NCI-H524 treated with DMSO at 0.1 percent for 48 hours (cell line): ENCODE measurements around the gene M6PR.
A peak's percentile ranks its signal among the peaks of the same experiment; 100 is the strongest.
"Not testable (repeated sequence)": the region's sequence is repeated elsewhere in the genome, so short reads cannot be mapped to it uniquely, and the experiment has no call there.

Source experiments
- DNase-seq: peaks from one replicate; lab custom pipeline; 2025; lab: John Stamatoyannopoulos, UW

M6PR gene

DNA sequence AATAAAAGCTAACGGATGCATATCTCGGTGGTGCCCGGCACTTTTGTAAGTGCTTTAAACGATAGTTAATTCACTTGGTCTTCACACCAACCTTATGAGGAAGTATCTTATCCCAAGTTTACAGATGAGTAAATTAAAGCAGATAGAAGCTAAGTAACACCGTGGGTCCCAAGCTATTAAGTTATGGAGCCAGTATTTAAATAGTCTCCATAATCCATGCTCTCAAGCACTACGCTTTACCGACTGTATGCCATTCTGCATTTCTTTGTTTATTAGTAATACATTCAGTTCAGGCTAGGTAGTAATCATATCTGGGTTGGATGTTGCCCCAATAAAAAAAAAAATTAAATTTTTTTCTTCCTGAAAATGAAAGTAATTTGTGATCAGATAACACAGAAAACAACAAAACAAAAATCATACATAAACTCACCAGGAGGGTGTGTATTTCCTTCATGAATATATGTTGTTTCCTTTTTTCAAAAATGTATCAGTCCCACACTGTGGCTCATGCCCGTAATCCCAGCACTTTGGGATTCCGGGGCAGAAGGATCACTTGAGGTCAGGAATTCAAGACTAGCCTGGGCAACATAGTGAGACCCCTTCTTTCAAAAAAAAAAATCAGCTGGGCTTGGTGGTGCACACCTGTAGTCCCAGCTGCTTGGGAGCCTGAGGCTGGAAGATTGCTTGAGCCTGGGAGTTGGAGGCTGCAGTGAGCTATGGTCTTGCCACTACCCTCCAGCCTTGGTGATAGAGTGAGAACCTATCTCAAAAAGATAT lies 1.4 kb upstream of the M6PR start:
- no peak for DNase-seq

DNA sequence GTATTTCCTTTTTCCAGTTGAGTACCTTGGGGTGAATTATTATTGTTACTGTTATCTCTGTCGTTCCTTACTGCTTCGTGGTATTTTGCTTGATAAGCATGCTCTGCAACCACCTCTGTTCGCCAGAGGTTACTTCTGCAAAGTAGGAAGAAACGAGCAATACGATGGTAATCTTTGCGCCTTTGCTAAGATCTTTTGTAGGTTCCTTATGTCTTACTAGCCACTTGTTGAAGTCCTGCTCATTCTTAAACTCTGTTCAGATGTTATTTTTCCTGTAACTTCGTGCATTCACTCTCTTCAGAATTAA lies 729 bp upstream of the M6PR start:
- no peak for DNase-seq

DNA sequence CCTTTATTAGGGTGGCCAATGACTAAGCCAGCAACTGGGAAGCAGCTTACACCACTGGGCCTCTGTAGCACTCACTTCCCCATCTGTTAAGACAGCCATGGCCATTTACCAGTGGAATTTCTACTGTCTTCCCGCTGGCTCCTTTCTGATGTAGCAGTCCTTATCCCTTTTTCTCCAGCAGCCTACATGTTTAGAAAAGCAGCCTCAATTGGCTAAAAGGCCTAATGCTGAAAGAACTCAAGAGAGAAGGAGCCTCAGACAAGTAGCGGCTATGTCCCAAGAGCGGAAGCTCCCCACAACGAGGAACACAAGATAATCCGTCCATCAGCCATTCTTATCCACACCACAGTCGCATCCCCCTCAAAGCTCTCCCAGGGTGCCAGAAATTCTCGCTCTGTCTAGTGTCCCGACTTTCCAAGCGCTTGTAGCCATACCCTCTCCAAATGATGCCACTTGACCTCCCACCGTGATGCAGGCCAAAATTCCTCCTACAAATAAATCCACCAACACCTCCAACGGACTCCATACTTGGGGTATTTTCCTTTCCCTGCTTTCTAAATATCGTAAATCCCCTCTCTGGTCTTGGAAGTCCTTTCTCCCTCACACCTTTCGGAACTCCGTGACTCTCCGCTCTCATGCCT lies 624 bp downstream of the M6PR start:
- DNase-seq = no peak

DNA sequence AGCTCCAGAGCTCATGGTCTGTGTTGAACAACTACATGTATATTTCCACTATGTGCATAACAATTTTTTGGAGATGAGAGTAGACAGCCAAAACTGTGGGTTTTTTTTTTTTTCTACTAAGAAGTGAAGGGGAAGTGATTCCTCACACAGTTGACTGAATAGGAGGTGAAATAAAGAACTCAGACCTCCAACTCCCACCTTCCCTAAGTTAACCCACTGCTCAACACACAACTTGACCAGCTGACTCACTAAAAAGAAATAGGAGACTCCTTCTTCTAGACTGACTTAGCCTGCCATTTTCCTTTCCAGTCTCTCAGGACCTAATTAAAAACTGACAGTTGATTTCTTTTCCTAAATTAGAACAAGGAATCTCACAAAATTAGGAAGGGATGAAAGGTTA lies 1.7 kb downstream of the M6PR start:
- no peak for DNase-seq

DNA sequence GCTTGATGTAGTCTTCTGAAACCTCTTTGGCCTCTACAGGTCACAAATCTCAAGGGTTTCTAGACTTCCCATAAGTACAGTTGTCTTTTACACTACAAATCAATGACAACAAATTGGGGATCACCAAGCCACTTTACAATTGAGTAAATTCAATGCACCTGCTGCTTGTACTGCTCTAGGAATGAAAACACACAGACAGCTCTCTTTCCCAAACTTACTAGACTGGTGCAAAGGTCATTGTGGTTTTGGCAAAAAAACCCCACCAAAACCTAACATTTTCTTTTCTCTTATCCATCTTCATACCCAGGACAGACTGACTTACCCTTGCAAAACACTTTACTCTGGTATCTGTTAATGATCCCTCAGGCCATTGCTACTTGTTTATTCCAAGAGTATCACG lies 2.7 kb downstream of the M6PR start:
- DNase-seq = no peak

DNA sequence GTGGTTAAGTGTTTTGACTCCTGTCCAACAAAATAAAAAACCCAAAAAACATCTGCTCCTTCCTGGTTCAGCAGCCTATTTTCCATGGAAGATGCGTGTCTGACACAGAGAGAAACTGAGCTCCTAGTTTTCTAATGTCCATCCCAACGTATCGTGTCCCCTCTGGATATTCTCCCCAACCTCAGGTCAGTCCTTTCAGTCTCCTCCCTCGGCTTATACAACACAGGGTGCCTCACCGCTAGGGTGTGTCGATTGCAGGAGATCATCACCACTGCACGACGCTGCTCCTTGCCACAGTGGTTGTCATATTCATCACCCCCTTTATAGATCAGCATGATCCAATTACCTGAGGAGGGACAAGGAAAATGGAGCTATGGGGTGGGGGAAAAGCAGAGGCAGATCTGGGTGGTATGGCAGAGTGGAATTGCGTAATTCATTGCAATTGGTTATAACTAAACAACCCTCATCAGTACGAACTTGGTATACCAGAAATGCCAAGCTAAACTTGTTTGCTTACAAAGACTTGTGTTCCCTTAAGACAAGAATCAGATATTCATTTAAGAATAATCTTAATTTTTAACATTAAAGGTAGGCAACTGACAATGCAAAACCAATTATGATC lies 5.8 kb downstream of the M6PR start:
- no peak for DNase-seq

DNA sequence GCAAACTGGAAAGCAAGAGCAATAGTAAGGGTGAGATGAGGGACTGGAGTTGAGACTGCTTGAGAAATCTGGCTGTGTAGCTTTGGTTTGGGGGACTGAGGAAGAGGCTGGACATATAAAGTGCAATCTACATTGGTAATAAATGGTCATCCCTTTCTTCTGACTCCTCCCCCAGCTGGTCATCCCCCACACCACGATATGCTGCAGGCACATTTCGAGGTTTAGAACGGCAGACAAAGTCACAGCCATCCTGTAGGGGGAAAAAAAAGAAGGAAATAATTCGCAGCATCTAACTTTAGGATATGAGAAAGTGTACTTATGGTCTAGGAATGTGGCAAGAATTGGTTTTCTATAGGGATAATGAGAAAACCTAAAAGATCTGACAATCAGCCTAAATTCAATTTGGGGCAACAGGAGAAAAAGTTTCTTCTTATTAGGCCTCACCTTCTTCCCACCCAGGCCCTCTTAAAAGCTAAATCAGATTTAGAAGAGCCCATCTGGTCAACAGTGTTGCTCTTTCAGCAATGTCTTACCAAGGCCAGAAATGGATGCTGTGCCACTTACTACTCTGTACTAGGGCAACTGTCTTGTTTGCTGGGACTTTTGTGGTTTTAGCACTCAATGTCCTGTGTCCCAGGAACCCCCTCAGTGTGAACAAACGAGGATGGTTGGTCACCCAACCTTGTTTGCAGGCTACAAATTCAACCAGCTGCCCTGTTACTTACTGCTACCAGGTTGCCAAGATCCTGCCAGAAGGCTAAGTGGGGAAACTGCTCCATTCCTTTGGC lies 7.6 kb downstream of the M6PR start:
- no peak for DNase-seq

DNA sequence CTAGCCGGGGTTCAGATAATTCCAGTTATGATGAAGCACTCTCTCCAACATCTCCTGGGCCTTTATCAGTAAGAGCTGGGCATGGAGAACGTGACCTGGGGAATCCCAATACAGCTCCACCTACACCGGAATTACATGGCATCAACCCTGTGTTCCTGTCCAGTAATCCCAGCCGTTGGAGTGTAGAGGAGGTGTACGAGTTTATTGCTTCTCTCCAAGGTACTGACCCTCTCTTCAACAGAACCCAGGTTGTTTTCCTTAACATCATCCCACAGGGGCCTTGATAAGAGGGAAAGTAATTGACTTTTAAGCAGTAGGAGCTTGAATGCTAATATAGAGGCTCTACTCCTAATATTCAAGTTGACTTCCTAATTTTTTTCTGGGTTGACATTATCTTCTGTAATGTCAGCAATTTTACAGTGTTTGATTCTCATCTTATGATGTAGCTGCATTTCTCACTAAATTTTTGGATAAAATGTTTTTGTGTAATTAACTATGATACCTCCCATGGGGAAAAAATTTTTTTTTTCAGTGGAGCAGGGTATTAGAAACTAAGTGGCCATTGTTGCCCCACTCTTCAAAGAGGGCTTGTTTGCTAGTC lies 11.5 kb downstream of the M6PR start:
- not testable (repeated sequence) for DNase-seq

DNA sequence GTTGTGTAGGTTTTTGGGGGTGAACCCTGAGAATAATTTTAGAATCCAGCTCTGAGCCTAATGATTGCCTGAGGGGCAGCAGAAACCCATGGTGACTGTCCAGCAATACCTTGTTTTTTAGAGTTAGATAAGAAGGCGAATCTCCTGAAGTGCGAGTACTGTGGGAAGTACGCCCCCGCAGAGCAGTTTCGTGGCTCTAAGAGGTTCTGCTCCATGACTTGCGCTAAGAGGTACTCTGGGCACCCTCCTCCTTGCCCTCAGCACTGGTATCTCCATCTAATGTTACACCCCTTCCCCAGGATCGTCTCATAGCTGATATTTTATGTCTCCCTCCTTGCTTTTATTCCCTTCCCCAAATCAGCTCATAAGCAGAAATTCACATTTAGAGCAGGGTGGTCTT lies 12.7 kb downstream of the M6PR start:
- DNase-seq = no peak

DNA sequence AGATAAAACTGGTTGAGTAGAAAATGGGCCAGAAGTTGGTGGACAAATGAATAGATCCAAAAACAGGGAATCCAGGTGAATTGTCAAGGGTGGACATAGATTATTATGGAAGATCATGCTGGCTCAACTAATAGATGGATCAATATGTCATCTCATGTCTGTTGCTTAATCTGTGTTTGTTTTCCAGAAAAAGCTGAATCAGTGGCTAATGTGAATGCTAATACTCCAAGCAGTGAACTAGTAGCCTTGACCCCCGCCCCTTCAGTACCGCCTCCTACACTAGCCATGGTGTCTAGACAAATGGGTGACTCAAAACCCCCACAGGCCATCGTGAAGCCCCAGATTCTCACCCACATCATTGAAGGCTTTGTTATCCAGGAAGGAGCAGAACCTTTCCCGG lies 15.4 kb downstream of the M6PR start:
- DNase-seq = not testable (repeated sequence)

DNA sequence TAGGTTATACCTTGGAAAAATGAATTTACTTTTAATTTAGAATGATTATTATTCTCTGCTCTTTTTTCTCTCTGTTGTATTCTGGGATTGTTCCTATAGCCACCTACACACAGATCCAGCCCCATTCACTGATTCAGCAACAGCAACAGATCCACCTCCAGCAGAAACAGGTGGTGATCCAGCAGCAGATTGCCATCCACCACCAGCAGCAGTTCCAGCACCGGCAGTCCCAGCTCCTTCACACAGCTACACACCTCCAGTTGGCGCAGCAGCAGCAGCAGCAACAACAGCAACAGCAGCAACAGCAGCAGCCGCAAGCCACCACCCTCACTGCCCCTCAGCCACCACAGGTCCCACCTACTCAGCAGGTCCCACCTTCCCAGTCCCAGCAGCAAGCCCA lies 17.0 kb downstream of the M6PR start:
- not testable (repeated sequence) for DNase-seq

DNA sequence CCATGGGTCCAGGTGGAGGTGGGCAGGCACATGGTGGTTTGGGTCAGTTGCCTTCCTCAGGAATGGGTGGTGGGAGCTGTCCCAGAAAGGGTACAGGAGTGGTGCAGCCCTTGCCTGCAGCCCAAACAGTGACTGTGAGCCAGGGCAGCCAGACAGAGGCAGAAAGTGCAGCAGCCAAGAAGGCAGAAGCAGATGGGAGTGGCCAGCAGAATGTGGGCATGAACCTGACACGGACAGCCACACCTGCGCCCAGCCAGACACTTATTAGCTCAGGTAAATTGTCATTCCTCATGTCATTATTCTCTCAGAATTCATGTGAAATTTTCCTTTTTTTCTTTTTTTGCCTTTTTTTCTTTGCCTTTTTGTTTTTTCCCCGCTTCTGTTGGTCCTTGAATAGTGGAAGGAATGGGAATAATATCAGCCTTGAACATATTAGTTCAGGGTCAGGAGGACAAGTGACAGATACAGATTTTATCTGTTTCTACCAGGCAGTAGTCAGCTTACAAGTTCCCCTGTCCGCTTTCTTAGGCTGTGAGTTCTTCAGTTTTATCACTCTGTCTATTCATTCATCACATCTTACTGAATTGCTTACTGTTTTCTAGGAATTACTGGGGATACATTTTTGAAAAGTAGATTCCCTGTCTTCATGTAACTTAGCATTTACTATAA lies 18.7 kb downstream of the M6PR start:
- DNase-seq = not testable (repeated sequence)

DNA sequence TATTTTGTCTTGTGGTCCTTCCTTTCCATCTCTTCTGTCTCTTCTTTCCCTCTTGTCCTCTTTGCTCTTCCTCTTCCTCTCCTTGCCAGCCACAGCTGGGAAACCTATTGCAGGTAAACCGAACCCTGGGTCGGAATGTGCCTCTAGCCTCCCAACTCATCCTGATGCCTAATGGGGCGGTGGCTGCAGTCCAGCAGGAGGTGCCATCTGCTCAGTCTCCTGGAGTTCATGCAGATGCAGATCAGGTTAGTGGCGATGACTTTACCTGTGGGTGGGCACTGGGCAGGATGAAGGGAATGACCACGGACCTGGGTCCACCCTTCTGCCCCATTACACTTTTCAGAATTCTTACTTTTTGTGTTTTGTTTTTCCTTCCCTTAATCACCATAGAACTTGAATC lies 26.9 kb downstream of the M6PR start:
- no peak for DNase-seq

DNA sequence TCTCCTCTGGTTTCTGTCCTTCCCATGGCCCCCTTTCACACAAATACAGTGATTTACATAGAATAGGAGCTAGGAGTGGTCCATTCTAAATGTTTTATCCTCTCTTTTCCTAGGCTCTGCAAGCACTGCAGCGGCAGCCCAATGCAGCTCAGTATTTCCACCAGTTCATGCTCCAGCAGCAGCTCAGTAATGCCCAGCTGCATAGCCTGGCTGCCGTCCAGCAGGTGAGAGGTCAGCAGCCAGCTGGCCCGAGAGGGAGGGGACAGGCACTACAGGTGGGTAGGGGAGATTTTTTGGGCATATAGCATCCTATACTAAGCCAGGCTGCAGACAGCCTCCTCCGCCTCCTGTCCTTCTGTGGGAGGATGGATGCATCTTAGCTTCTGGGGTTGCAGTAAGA lies 29.8 kb downstream of the M6PR start:
- not testable (repeated sequence) for DNase-seq

DNA sequence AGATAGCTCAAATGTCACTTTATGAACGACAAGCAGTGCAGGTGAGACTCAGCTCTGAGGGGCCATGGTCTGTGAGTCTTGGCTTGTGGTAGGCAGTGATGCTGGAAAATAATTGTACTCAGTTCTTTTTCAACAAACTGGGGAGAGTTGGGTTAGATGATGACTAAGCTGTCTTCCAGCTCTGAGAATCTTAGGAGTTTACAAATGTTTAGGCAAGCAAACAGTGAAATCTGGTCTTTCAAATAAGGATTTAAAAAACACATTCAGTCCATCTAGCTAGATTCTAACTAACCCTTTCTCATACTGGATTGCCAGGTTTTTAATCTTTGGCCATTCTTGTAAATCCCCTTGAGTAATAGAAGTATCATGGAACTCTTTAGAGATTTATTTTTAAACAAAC lies 31.7 kb downstream of the M6PR start:
- no peak for DNase-seq

DNA sequence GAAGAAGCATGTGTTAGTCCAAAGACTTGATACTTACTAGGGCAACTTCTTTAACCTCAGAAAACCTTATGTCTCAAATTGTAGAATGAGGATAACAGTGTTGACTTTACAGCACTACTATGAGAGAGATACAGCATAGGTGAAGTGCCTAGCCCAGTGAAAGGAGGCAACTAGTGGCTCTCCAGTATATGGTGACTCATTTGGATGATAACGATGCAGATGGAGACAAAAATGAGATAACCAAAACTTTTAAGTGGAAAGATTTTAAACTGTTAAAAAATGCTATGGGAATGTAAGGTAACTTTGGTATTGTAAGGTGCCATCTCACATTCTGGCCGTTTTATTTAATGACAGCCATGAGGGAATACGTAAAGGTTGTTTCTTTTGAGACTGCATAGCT lies 32.4 kb downstream of the M6PR start:
- DNase-seq = no peak

DNA sequence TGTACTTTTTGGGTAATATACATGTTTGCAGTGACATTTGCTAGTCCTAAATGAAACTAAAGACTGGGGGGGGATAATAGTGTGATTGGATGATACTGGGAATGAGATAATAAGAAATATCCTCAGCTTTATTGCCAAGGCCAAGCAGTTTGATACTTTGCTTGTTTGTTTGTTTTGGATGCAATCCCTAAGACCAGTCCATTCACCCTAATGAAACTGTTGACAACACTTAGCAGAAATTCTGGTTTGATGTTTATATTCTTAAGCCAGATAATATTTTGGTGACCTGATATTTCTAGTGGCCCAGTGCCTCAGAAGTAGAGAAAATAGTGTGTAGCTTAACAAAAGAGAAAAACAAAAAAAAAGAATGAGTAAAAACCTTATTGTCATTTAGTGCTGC lies 33.3 kb downstream of the M6PR start:
- no peak for DNase-seq

DNA sequence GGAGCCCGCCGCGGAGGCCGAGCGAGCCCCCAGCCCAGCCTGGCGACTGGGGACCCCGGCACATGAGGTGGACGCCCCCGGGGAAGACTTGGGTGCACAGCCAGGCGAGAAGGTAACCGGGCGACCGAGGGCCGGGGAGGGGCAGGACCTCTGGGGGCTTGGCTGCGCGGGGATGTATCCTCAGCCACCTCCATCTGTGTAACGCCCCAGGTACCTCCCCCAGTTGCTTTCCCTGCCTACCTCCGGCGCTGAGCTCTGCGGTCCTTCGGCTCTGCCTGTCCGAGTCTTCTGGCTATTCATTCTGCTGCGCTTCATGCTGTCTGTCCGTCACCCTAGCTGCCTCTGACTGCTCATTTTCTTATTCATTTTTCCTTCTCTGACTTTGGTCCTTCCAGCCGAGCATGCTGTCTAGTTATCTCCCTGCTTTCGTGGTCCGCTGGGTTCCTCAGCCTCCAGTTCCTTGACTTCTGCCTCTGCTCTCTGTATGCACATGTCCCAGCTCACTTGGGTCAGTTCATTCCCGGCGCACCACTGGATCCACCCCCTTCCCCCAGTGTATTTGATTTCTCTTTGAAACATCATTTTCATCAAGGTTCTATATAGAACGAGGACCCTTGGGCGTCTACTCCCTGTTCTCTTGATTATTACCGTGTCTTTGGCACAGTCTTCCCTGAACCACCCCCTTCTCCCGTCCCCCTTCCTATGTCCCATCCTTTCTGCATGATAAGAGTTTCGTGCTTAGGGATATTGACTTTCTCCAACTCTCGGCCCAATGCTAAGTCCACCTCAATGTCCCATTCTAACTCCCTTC lies 34.5 kb downstream of the M6PR start:
- DNase-seq = peak; percentile 13

DNA sequence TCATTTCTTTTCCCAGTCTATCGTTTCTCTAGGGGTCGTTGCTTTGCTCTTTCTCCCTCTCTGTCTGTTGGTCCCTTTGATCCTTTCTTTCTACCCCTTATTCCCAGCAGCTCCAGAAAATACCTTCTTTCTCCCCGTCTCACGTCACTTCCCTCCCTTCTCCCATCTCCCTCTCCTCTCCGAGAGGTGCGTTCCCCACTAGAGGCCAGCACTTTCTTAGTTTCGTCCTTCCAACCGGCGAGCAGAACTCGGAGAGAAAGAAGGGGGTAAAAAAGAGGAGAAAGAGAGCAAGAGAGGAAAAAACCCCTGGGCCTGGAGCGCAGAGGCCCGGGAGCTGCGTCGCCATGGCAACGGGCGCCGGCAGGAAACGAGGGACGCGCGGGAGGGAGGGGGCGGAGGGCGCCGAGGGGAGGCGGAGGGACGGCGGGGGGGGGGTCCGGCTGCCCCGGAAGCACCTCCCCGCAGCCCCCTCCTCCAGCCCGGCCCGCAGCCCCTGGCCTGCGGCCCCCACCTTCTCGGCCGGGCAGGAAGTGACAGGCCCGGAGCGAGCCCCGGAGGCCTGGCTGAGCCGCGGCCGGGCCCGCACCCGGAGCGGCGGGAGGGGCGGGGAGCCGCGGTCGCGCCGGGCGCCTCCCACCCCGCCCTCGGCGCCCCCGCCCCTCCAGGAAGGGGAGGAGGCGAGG lies 35.3 kb downstream of the M6PR start, which contains the start of gene PHC1:
PHC1 (plus strand) TSS at position 477 of the 683 bp plus-strand sequence. CDS start 3,169 bp downstream, outside the sequence.
- DNase-seq = peak; percentile 44

DNA sequence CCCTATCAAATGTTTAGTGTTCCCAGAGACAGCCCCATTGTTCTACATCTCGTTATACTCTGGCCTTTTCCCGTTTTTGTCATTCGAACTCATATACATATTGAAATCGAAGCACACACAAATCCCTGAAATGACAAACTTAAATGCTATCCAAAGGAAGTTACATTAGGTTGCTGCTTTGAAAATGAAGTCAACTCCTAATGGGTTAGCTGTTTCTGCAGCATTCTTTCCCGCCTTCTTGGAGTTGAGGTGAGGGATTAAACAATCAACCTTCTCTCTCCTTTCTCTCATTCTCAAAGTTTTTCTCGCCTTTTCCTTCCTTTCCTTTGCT lies 35.8 kb downstream of the M6PR start:
- no peak for DNase-seq
